Lung (tissue), 12 donors: ENCODE results near the gene ATP2B3. TPM values are rescaled to one million over a fixed set of nuclear protein-coding genes. Genes with fewer than 3 reads are reported as not detected.

Source experiments
- ATAC-seq: fragments of 200-7000 bp; cut with Tn5 transposase; one replicate; pipeline ENCODE4 v1.9.1; 2020; ENCODE audit warnings: moderate number of reproducible peaks; ENCODE audit not compliant: insufficient read depth, low FRiP score
- DNase-seq, 3 donors: peaks; one replicate each; pipeline ENCODE4 v3.0.0-alpha.2; 2013 to 2017
- H3K27ac ChIP-seq, 2 donors: one replicate each; pipeline ENCODE4 v1.5.1; 2013; ENCODE audit warnings: mild to moderate bottlenecking in 2 of 2, moderate library complexity in 2 of 2, control low read depth in 1 of 2, inconsistent platforms in 1 of 2, low read depth in 1 of 2, low read length in 1 of 2
- H3K27me3 ChIP-seq, 3 donors: one replicate each; pipeline ENCODE4 v1.5.1; 2013; ENCODE audit warnings: low read length in 2 of 3; ENCODE audit not compliant: control insufficient read depth in 3 of 3, insufficient read depth in 3 of 3
- H3K36me3 ChIP-seq, 4 donors: one replicate each; pipeline ENCODE4 v1.5.1; 2013; ENCODE audit warnings: low read length in 4 of 4, mild to moderate bottlenecking in 1 of 4, moderate library complexity in 1 of 4; ENCODE audit not compliant: control insufficient read depth in 4 of 4, insufficient read depth in 4 of 4
- H3K4me1 ChIP-seq, 5 donors: one replicate each; pipeline ENCODE4 v1.5.1; 2013; ENCODE audit warnings: low read length in 5 of 5, mild to moderate bottlenecking in 2 of 5, moderate library complexity in 1 of 5; ENCODE audit not compliant: control insufficient read depth in 5 of 5, insufficient read depth in 5 of 5
- H3K4me3 ChIP-seq: one replicate; pipeline ENCODE4 v1.5.1; 2013; ENCODE audit warnings: mild to moderate bottlenecking, control low read depth, moderate library complexity
- H3K9ac ChIP-seq, 2 donors: one replicate each; pipeline ENCODE4 v1.5.1; 2013; ENCODE audit warnings: low read length in 2 of 2, control low read depth in 1 of 2; ENCODE audit not compliant: insufficient read depth in 1 of 2
- H3K9me3 ChIP-seq, 4 donors: one replicate each; pipeline ENCODE4 v1.5.1; 2013; ENCODE audit warnings: low read length in 3 of 4, mild to moderate bottlenecking in 1 of 4, moderate library complexity in 1 of 4; ENCODE audit not compliant: control insufficient read depth in 4 of 4, insufficient read depth in 3 of 4
- WGBS, 2 donors: extraction: QIAGEN DNeasy Blood & Tissue Kit; methylation state at CpG; one replicate each; pipeline ENCODE4 v1.1.7; 2013; 5-methylcytosine and 5-hydroxymethylcytosine counted together
- polyA plus RNA-seq, 2 donors: library from polyadenylated mRNA; stranded (reverse); fragments of 200-250 nt; gene quantifications; one replicate each; pipeline ENCODE4 v1.2.1, GENCODE V29; 2013
- total RNA-seq, 2 donors: library from RNA; depleted of rRNA in 1 of 2; stranded (reverse); fragments of >200 nt in 1 of 2; gene quantifications; one replicate each; pipeline ENCODE4 v1.2.1, GENCODE V29; 2014 to 2021
- TF ChIP-seq, protein P1 (sequence below): IDR thresholded peaks from 2 replicates; pipeline ENCODE4 v1.5.1; 2012; ENCODE audit warnings: mild to moderate bottlenecking; ENCODE audit errors: control extremely low read depth, extremely low read depth
- donor health status: control.
- donor health status: control.
- donor health status: Bipolar disorder and iron deficiency.
- donor health status: healthy.
- donor health status: DM: yes; HTN: yes; CAD: no.

ATP2B3 gene
- total and polyA plus RNA-seq, 4 donors = 0.21 to 0.54 TPM; not detected in 2

- Histone ChIP-seq H3K4me1 (no peaks in the 10 kb centered on the region), H3K27ac (no peak overlapping the region), H3K36me3 (no peaks in the 10 kb centered on the region), H3K27me3 (peaks cover 0 to 4% (median 0%) of the 10 kb centered on the region in 3 donors), H3K4me3 (no peak overlapping the region), H3K9me3 (peaks cover 0 to 3% (median 0%) of the 10 kb centered on the region in 4 donors), H3K9ac (no peak overlapping the region)
- 74 to 88% methylated on average over 5 of the region's 5 CpGs for WGBS, 2 donors
- DNase-seq (no peak), ATAC-seq (no peak)
- TF ChIP-seq, protein P1, sequence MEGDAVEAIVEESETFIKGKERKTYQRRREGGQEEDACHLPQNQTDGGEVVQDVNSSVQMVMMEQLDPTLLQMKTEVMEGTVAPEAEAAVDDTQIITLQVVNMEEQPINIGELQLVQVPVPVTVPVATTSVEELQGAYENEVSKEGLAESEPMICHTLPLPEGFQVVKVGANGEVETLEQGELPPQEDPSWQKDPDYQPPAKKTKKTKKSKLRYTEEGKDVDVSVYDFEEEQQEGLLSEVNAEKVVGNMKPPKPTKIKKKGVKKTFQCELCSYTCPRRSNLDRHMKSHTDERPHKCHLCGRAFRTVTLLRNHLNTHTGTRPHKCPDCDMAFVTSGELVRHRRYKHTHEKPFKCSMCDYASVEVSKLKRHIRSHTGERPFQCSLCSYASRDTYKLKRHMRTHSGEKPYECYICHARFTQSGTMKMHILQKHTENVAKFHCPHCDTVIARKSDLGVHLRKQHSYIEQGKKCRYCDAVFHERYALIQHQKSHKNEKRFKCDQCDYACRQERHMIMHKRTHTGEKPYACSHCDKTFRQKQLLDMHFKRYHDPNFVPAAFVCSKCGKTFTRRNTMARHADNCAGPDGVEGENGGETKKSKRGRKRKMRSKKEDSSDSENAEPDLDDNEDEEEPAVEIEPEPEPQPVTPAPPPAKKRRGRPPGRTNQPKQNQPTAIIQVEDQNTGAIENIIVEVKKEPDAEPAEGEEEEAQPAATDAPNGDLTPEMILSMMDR = no peak
These were observed 103.1 kb downstream of the ATP2B3 start for GRCh38 chrX:153620576-153620975.

DNA sequence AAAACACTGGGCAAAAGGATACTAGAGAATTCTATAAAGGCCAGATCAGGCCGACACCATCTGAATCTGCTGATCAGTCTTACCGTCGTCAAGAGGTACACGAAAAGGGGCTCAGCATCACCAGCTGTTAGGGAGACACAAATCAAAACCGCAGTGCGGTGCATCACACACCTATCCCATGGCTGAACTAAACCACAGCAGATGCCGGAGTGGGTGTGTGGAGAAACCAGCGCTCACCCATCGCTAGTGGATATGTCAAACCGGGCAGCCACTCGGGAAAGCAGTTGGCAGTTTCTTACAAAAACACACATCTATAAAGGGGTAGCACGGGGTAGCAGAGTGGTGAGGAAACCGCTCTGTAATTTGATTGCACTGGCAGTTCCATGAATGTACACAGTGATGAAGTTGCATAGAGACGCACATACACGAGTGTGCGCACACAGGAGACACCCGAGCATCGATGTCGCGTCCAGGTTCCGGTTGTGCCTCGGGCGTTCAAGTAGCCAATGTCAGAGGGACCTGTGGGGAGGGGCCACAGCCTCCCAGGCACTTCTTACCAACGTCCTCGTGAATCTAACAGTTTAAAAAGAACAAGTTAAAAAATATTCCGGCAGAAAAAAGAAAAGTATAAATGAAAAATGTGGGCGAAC is 104.6 kb downstream of the ATP2B3 start:
- DNase-seq (no peak), ATAC-seq (no peak)
- H3K36me3 ChIP-seq = no peaks in the 10 kb centered on the region
- no peak overlapping the region for H3K9ac ChIP-seq
- H3K4me1 ChIP-seq = peaks cover 0 to 2% (median 0%) of the 10 kb centered on the region in 5 donors
- H3K27ac ChIP-seq = no peak overlapping the region
- H3K4me3 ChIP-seq = no peak overlapping the region
- no peaks in the 10 kb centered on the region for H3K27me3 ChIP-seq
- TF ChIP-seq, protein P1 = no peak
- H3K9me3 ChIP-seq = peaks cover 0 to 1% (median 0%) of the 10 kb centered on the region in 4 donors
- WGBS, 2 donors = 89 to 93% methylated on average over 27 of the region's 27 CpGs

DNA sequence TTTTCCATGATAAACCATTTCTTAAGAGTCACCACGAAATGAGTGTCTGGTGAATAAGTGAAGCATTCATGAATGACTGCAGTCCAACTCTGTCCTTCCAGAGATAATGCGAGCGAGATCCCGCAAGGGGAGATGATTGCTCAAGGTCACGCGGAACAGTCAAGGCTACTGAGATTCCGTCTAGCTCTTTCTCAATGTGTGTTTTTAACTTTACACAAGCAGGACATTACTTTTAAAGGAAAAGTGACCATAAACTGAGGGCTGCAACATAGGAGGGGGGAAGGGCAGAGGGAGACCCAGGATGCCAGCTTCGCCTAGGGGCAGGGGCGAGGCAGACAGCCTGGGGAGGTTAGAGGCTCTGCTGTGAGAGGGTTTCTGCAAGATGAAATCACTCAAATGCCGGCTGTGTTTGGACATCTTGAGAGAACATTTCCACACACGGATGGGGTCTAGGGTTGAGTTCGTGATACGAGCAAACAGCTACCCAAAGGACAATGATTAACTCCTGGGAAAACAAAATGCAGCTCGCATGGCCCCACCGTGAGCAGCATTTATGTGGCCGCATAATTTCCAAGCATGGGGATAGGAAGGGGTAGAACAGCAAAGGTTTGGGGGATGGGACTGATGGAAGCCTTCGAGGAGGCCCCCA is 105.3 kb downstream of the ATP2B3 start:
- Histone ChIP-seq H3K27ac (no peak overlapping the region), H3K4me3 (no peak overlapping the region), H3K36me3 (no peaks in the 10 kb centered on the region), H3K4me1 (peaks cover 0 to 7% (median 0%) of the 10 kb centered on the region in 5 donors), H3K27me3 (no peaks in the 10 kb centered on the region), H3K9ac (no peak overlapping the region), H3K9me3 (no peaks in the 10 kb centered on the region)
- peak in 2 of 3 donors; percentile 14 to 31 for DNase-seq
- TF ChIP-seq, protein P1 = no peak
- ATAC-seq = no peak
- 64 to 65% methylated on average over 16 to 17 of the region's 17 CpGs for WGBS, 2 donors
